A673 (cell line): Measurements from ENCODE around the gene NPC1. TPM values are rescaled to one million over a fixed set of nuclear protein-coding genes. Genes with fewer than 3 reads are reported as not detected.

Source experiments
- BruUV-seq: library from RNA; stranded (reverse); fragments of 400-500 nt; replicated peaks from 2 replicates; lab custom pipeline; 2021; lab: Mats Ljungman, UMichigan
- CTCF ChIA-PET: fragments of 300-600 bp; sonication (Branson Sonifier 250); formaldehyde crosslinking; loops from one replicate; lab custom pipeline; 2022; ENCODE audit warnings: antibody characterized with exemption; lab: Charles Lee
- POLR2A ChIA-PET: fragments of 300-600 bp; sonication (Branson Sonifier 250); formaldehyde crosslinking; loops from one replicate; lab custom pipeline; 2022; ENCODE audit warnings: antibody characterized with exemption; ENCODE audit not compliant: low non-redundant PET; lab: Charles Lee
- DNase-seq: peaks from one replicate; pipeline ENCODE4 v3.0.0-alpha.2; 2015; ENCODE audit warnings: low spot score
- H3K27ac ChIP-seq: fragments of 200-600 bp; sonication (generic); 2 replicates; pipeline ENCODE4 v1.5.1; 2016; ENCODE audit warnings: mixed run types, low read depth, mild to moderate bottlenecking, mixed read lengths, antibody characterized with exemption, low read length; ENCODE audit not compliant: poor library complexity, severe bottlenecking
- H3K27me3 ChIP-seq: fragments of 200-600 bp; sonication (generic); replicated peaks from 2 replicates; pipeline ENCODE4 v1.6.1; 2017; ENCODE audit warnings: mixed run types, low read depth, mild to moderate bottlenecking, mixed read lengths, antibody characterized with exemption, low read length; ENCODE audit not compliant: insufficient read depth, poor library complexity
- H3K36me3 ChIP-seq: fragments of 200-600 bp; sonication (generic); 2 replicates; pipeline ENCODE4 v1.6.1; 2016; ENCODE audit warnings: mixed run types, mild to moderate bottlenecking, mixed read lengths, antibody characterized with exemption, low read length; ENCODE audit not compliant: insufficient read depth, poor library complexity, severe bottlenecking
- H3K4me1 ChIP-seq: fragments of 200-600 bp; sonication (generic); 2 replicates; pipeline ENCODE4 v1.6.1; 2017; ENCODE audit warnings: mixed run types, mild to moderate bottlenecking, mixed read lengths, antibody characterized with exemption, low read length; ENCODE audit not compliant: insufficient read depth, poor library complexity, severe bottlenecking
- H3K4me3 ChIP-seq: fragments of 200-600 bp; sonication (generic); 2 replicates; pipeline ENCODE4 v1.5.1; 2016; ENCODE audit warnings: low read depth, mixed run types, mild to moderate bottlenecking, mixed read lengths, low read length; ENCODE audit not compliant: poor library complexity, severe bottlenecking
- H3K9me3 ChIP-seq: fragments of 200-600 bp; sonication (generic); 2 replicates; pipeline ENCODE4 v1.6.1; 2016; ENCODE audit warnings: mixed run types, low read depth, mild to moderate bottlenecking, mixed read lengths, antibody characterized with exemption, low read length; ENCODE audit not compliant: poor library complexity, severe bottlenecking
- EZH2 ChIP-seq: fragments of 200-600 bp; sonication (generic); IDR thresholded peaks from 2 replicates; pipeline ENCODE4 v1.6.1; 2017; ENCODE audit warnings: borderline replicate concordance, low read depth, mild to moderate bottlenecking, mixed read lengths, antibody characterized with exemption, low read length; ENCODE audit not compliant: poor library complexity, severe bottlenecking
- intact Hi-C: fragments of 100-400 bp; cut with micrococcal nuclease; formaldehyde crosslinking; loops from one replicate; pipeline ENCODE4 v1.10.0; 2022; ENCODE audit not compliant: unreplicated experiment
- total RNA-seq: library from RNA; stranded (reverse); gene quantifications from 2 replicates; pipeline ENCODE4 v1.2.3, GENCODE V29; 2021
- TF ChIP-seq, protein P1 (sequence below): fragments of 300-800, 200-600 bp; sonication (generic); conservative IDR thresholded peaks from 2 replicates; pipeline ENCODE4 v1.5.1; 2017; ENCODE audit warnings: low read depth, mild to moderate bottlenecking, antibody characterized with exemption, low read length, moderate library complexity, mixed read lengths

NPC1 gene
- total RNA-seq, 1 experiment from 2014 or later: 53.0 TPM

DNA sequence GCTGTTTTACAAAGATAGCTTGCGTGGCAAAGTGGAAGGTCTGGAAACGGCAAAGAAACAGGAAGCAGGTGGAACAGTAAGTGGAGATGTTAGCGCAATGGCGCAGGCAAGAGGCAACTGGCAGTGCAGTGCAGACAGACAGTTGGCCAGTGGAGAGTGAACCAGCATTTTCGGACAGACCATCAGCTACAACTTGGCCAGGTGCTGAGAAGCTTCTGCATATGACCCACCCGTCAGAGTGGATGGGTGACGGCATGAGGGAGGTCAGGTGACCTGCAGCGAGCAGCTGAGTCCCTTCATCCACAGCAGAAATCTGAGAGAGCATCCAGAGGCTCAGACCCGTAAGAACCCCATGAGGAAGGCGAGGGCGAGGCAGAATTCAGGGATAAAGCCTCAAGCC, 33.8 kb downstream of the NPC1 start:
- Histone ChIP-seq H3K4me1 (no peaks in the 10 kb centered on the region), H3K36me3 (peaks cover 62% of the 10 kb centered on the region), H3K27ac (no peak overlapping the region), H3K4me3 (no peak overlapping the region), H3K9me3 (no peaks in the 10 kb centered on the region), H3K27me3 (no peaks in the 10 kb centered on the region)
- intact Hi-C loops: no loop called here
- no peak for DNase-seq
- no TSS peak for BruUV-seq
- TF ChIP-seq EZH2: no peak
- TF ChIP-seq, protein P1, sequence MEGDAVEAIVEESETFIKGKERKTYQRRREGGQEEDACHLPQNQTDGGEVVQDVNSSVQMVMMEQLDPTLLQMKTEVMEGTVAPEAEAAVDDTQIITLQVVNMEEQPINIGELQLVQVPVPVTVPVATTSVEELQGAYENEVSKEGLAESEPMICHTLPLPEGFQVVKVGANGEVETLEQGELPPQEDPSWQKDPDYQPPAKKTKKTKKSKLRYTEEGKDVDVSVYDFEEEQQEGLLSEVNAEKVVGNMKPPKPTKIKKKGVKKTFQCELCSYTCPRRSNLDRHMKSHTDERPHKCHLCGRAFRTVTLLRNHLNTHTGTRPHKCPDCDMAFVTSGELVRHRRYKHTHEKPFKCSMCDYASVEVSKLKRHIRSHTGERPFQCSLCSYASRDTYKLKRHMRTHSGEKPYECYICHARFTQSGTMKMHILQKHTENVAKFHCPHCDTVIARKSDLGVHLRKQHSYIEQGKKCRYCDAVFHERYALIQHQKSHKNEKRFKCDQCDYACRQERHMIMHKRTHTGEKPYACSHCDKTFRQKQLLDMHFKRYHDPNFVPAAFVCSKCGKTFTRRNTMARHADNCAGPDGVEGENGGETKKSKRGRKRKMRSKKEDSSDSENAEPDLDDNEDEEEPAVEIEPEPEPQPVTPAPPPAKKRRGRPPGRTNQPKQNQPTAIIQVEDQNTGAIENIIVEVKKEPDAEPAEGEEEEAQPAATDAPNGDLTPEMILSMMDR: no peak
- ChIA-PET CTCF (no interaction called here), POLR2A (no interaction called here)

DNA sequence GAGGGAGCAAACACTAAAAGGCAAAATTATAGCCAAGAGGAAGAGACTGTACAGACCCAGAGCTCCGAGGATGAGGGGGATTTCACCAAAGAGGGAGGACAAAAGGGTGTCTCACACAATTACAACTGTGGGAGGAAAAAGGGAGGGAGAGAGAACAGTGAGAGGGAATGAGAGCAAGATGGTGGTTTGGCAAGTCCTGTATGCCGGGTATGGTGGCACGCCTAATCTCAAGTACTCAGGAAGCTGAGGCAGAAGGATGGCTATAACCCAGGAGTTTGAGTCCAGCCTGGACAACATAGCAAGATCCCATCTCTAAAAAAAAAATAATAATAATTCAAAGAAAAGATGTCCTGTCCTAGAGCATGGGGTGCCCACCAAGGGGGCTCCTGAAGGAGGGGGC, 34.3 kb downstream of the NPC1 start:
- POLR2A ChIA-PET: no interaction called here
- no peaks in the 10 kb centered on the region for H3K9me3 ChIP-seq
- no TSS peak for BruUV-seq
- no peaks in the 10 kb centered on the region for H3K4me1 ChIP-seq
- intact Hi-C loops: no loop called here
- TF ChIP-seq, protein P1: no peak
- no peak for TF ChIP-seq EZH2
- no peak overlapping the region for H3K27ac ChIP-seq
- peaks cover 67% of the 10 kb centered on the region for H3K36me3 ChIP-seq
- CTCF ChIA-PET: no interaction called here
- no peak overlapping the region for H3K4me3 ChIP-seq
- no peak for DNase-seq
- H3K27me3 ChIP-seq: no peaks in the 10 kb centered on the region

DNA sequence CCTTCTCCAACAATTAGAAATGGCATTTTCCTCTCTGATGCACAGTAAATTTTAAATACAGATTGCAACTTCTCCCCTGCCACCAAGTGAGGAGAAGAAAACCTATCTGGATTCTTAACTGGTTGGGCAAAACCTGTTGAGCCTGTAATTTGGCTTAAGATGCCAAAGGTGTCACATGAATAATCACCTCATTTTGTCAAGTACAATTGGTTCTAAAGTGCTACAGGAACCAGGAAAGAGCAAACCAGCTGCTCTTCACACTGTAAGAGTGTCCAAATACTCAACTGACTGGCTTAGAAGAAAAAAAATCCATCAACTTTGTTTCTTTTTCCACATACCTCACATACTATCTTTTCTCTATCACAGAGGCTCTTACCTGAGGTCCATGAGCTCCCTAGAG, 35.4 kb downstream of the NPC1 start:
- Histone ChIP-seq H3K4me1 (no peaks in the 10 kb centered on the region), H3K27ac (no peak overlapping the region), H3K27me3 (no peaks in the 10 kb centered on the region), H3K4me3 (no peak overlapping the region), H3K9me3 (no peaks in the 10 kb centered on the region), H3K36me3 (peaks cover 65% of the 10 kb centered on the region)
- POLR2A ChIA-PET: no interaction called here
- TF ChIP-seq, protein P1: no peak
- no peak for TF ChIP-seq EZH2
- no TSS peak for BruUV-seq
- CTCF ChIA-PET: no interaction called here
- DNase-seq: no peak
- intact Hi-C loops: no loop called here
